H7 (cell line): ENCODE results near the gene SYTL4. TPM values are rescaled to one million over a fixed set of nuclear protein-coding genes. Genes with fewer than 3 reads are reported as not detected.

Experiments used
- DNase-seq: peaks from one replicate; pipeline ENCODE4 v3.0.0; 2012
- H3K27me3 ChIP-seq: 2 replicates; pipeline ENCODE4 v1.6.0; 2011; ENCODE audit warnings: mild to moderate bottlenecking, low read length; ENCODE audit not compliant: control insufficient read depth, insufficient read depth
- H3K36me3 ChIP-seq: replicated peaks from 2 replicates; pipeline ENCODE4 v1.5.1; 2011; ENCODE audit warnings: low read length; ENCODE audit not compliant: control insufficient read depth, insufficient read depth
- H3K4me3 ChIP-seq: 2 replicates; pipeline ENCODE4 v1.5.1; 2011; ENCODE audit warnings: low read depth, mild to moderate bottlenecking, control low read depth, low read length, moderate library complexity; ENCODE audit not compliant: insufficient read depth
- total RNA-seq: library from RNA; depleted of rRNA; stranded (reverse); fragments of >200 nt; shearing (Covaris generic); gene quantifications from 2 replicates; pipeline ENCODE4 v1.2.3, GENCODE V29; 2014; rRNA removed

Gene SYTL4
- total RNA-seq, 1 experiment from 2014 or later: 1.2 TPM

GRCh38 chrX:100647739-100648138, 84.2 kb downstream of the SYTL4 start:
- no peaks in the 10 kb centered on the region for H3K36me3 ChIP-seq
- H3K4me3 ChIP-seq: no peak overlapping the region
- no peaks in the 10 kb centered on the region; the same call in 1 of the 2 replicates for H3K27me3 ChIP-seq
- no peak for DNase-seq

- H3K4me3 ChIP-seq: no peak overlapping the region
- no peaks in the 10 kb centered on the region; the same call in 1 of the 2 replicates for H3K27me3 ChIP-seq
- no peaks in the 10 kb centered on the region for H3K36me3 ChIP-seq
- DNase-seq: no peak
Measured at GRCh38 chrX:100647095-100647494, 84.8 kb downstream of the SYTL4 start.

- Histone ChIP-seq H3K4me3 (no peak overlapping the region), H3K27me3 (no peaks in the 10 kb centered on the region; the same call in 1 of the 2 replicates), H3K36me3 (no peaks in the 10 kb centered on the region)
- no peak for DNase-seq
Measured at GRCh38 chrX:100645106-100645505, 86.8 kb downstream of the SYTL4 start.

- H3K36me3 ChIP-seq: no peaks in the 10 kb centered on the region
- DNase-seq: no peak
- no peak within 1 kb of the TSS for H3K4me3 ChIP-seq
- H3K27me3 ChIP-seq: no peaks in the 10 kb centered on the region; the same call in 1 of the 2 replicates
Measured at GRCh38 chrX:100643956-100644860, 87.7 kb downstream of the SYTL4 start, which contains the start of gene SRPX2. SRPX2 (plus strand) TSS chrX:100644199; CDS start chrX:100646323, 2,124 bp downstream.

- DNase-seq: no peak
- no peak overlapping the region for H3K4me3 ChIP-seq
- H3K27me3 ChIP-seq: no peaks in the 10 kb centered on the region; the same call in 1 of the 2 replicates
- H3K36me3 ChIP-seq: no peaks in the 10 kb centered on the region
Measured at GRCh38 chrX:100643212-100643611, 88.7 kb downstream of the SYTL4 start.

GRCh38 chrX:100642290-100642689, 89.6 kb downstream of the SYTL4 start:
- H3K27me3 ChIP-seq: no peaks in the 10 kb centered on the region; the same call in 1 of the 2 replicates
- no peak for DNase-seq
- H3K36me3 ChIP-seq: no peaks in the 10 kb centered on the region
- no peak overlapping the region for H3K4me3 ChIP-seq

GRCh38 chrX:100636321-100636991, 95.5 kb downstream of the SYTL4 start, which contains the start of gene TSPAN6:
TSPAN6 (minus strand) TSS chrX:100636806; CDS start chrX:100636694, 112 bp downstream.
- H3K27me3 ChIP-seq: no peaks in the 10 kb centered on the region
- peaks cover 15% of the 10 kb centered on the region for H3K36me3 ChIP-seq
- peak within 1 kb of the TSS; percentile 71 for H3K4me3 ChIP-seq
- peak; percentile 76 for DNase-seq

GRCh38 chrX:100635989-100636320, 96.0 kb downstream of the SYTL4 start:
- no peak for DNase-seq
- Histone ChIP-seq H3K4me3 (peak overlapping the region; percentile 71), H3K27me3 (no peaks in the 10 kb centered on the region), H3K36me3 (peaks cover 15% of the 10 kb centered on the region)

GRCh38 chrX:100635040-100635439, 96.9 kb downstream of the SYTL4 start:
- DNase-seq: no peak
- no peak overlapping the region for H3K4me3 ChIP-seq

GRCh38 chrX:100625985-100626491, 105.9 kb downstream of the SYTL4 start:
- Histone ChIP-seq H3K4me3 (no peak overlapping the region), H3K27me3 (no peaks in the 10 kb centered on the region), H3K36me3 (peaks cover 3% of the 10 kb centered on the region)
- no peak for DNase-seq

More at GRCh38 chrX:100635040-100635439, 96.9 kb downstream of the SYTL4 start:
- H3K27me3 ChIP-seq: no peaks in the 10 kb centered on the region
- peaks cover 17% of the 10 kb centered on the region for H3K36me3 ChIP-seq

Other genes with a start within 250 kb of the SYTL4 start
- 24.2 and 30.0 TPM in 2 replicates for gene TNMD, start 147.2 kb downstream of the SYTL4 start, total RNA-seq
- 103 and 138 TPM in 2 replicates for gene TSPAN6, start 95.3 kb downstream of the SYTL4 start, total RNA-seq
- 1.3 and 2.0 TPM in 2 replicates for gene SRPX2, start 87.9 kb downstream of the SYTL4 start, total RNA-seq
- 29.6 and 34.9 TPM in 2 replicates for gene CSTF2, start 88.3 kb upstream of the SYTL4 start, total RNA-seq
- not detected in 2 replicates for gene NOX1, start 142.2 kb upstream of the SYTL4 start, total RNA-seq
- 0.41 and 0.90 TPM in 2 replicates for gene XKRX, start 196.8 kb upstream of the SYTL4 start, total RNA-seq
- gene ARL13A, start 237.6 kb upstream of the SYTL4 start, total RNA-seq: not detected in 2 replicates